Raji (cell line): ENCODE data around the gene SNRNP70.

Source experiments
- POLR2A ChIP-seq: IDR thresholded peaks from 2 replicates; pipeline ENCODE4 v1.6.1; 2011; ENCODE audit warnings: low read depth, low read length, control low read depth; ENCODE audit not compliant: insufficient read depth

SNRNP70 gene

DNA sequence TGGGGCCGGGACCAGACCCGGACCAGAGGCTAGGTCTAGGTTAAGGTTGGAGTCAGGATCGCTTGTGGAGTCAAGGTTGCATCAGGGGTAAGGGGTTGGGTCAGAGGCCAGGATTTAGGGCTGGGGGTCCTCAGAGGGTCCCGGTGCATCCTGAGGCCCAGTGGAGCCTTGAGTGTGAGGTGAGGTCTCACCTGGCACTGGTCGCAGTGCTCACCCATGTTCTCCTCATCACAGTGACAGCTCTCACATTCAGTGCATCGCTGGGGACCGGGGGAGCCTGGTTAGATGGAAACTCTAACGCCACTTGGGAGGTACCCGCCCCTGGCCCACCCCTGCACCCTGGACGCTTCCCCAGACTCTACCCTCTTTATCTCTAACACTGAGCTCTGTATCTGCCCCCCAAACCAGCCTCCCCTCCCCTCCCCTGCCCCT lies 66.9 kb downstream of the SNRNP70 start:
- no peak for TF ChIP-seq POLR2A

DNA sequence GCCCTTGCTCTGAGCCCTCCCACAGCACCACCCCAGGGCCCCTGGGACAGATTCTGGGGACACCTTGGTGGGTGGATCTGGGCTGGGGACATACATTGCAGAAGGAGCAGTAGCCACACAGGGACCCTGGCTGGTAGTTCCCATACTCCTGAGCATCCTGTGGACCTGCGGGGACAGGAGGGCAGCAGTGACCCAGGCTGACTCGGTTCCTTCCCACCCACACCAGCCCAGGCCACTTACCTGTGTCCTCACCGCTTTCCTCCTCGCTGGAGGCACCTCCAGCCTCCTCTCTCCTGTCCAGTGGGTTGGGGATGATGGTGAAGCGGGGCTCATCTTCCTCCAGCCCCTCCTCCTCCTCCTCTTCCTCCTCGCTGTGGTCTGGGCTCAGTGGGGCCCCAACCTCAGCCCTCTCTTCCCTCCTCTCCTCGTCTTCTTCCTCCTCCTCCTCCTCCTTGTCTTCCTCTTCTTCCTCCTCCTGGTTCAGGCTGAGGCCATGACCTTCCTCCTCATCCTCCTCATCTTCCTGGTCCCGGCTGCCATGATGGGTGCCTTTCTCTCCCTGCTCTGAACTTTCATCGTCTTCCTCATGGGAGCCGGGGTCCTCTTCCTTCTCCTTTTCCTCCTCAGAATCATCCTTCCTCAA lies 68.0 kb downstream of the SNRNP70 start:
- TF ChIP-seq POLR2A: no peak

DNA sequence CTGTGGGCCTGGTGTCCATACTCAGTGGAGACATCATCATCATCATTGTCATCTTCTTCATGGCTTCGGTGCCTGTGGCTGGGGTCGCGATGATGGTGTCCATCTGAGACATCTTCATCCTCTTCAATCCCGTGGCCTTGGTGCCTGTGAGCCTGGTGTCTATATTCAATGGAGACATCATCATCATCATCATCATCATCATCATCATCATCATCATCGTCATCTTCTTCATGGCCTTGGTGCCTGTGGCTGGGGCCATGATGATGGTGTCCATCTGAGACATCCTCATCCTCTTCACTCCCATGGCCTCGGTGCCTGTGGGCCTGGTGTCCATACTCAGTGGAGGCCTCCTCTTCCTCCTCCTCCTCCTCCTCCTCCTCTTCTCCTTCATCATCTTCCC lies 69.0 kb downstream of the SNRNP70 start:
- TF ChIP-seq POLR2A: no peak

DNA sequence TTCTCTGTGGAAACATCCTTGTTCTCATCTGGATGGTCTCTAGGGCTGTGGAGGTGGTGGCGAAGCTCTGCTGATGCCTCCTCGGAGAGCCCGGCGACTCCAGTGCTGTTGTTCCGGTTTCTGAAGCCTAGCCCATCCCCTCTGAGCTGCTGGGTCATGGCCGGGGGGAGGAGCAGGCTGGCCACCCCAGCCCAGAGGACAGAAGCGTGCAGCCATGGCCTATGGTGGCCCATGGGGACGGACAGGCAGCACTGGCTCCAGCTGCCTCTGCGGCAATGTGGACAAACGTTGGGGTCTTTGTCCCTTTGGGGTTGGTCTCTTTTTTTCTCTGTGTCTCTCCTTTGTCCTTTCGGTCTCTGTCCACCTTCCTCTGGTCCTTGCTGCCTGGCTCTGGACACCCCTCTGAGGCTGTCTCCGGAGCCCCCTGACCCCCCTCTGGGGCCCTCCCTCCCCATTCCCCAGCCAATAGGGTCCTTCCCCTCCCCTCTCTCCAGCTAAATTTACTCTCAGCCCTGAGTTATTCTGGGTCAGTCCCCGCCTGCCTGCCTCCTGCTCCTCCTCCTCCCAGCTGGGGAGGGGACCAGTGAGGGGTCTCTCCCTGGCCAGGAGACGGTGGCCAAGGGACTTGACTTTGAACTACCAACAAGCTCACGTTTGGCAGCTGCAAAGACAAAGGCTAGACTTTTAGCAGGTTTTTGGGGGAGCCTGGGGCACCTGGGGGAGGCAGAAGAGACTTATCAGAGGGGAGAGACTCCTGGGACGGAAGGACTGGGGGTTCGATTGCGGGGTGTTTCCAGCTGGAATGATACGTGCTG lies 70.0 kb downstream of the SNRNP70 start, which contains the start of gene HRC:
HRC (minus strand) TSS at position 392 of the 815 bp plus-strand sequence; CDS start at position 233, 159 bp downstream.
- TF ChIP-seq POLR2A: no peak

DNA sequence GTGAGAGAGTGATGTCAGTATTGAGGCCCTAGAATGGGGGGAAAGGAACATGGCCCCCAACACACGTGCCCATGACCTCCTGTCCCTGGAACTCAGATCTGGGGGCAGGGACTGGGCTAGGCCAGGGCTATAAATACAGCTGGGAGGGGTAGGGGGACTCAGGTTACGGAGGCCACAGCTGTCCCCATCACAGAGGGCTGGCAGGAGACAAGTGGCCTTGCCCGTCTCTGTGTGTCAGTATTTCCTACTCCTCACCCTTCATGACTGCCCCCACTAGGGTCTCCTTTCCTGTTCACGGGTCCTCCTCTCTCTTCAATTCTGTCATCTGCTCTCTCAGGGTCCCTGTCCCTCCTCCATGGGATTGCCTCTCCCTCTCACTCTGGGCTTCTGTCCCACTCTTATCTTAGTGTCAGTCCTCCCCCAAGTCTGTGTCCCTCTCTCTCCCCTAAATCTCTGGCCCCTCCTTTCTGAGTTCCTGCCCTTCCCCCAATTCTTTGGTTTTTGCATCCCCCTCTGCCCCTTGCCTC lies 70.6 kb downstream of the SNRNP70 start:
- TF ChIP-seq POLR2A: no peak

DNA sequence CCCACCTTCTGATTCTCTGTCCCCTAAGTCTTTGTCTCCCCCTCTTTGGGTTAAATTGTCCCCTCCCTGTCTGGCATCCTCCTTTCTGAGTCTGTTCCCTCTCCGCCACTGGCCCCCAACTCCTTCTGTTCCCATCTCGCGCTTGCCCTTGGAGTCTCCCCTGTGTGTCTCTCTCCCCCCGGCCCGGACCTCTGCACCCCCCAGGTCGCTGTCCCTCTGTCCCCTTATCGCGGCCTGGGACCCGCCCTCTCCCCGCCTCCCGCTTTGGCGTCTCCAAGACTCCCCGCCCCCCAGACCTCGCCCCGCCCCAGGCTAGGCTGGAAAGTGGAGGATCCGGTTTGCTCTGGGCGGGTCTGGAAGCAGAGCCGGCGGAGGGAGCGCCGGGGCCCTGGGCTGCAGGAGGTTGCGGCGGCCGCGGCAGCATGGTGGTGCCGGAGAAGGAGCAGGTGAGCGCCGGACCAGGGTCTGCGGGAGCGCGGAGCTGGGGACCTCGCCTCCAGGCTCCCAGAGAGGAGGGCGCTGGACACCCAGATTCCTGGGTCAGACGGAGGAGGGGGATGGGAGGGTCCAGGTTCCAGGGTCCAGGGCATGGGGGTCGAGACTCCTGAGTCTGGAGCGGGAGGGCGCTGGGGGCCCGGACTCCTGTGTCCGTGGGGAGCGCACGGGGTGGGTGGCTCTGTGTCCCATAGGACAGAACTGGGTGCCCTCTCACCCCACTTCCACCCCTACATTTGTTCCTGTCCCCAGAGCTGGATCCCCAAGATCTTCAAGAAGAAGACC lies 72.4 kb downstream of the SNRNP70 start, which contains the start of gene TRPM4:
TRPM4 (plus strand) TSS at position 348 of the 780 bp plus-strand sequence; CDS start at position 423, 75 bp downstream.
- TF ChIP-seq POLR2A: no peak
